ENCODE data around the gene GPR132.

DNA sequence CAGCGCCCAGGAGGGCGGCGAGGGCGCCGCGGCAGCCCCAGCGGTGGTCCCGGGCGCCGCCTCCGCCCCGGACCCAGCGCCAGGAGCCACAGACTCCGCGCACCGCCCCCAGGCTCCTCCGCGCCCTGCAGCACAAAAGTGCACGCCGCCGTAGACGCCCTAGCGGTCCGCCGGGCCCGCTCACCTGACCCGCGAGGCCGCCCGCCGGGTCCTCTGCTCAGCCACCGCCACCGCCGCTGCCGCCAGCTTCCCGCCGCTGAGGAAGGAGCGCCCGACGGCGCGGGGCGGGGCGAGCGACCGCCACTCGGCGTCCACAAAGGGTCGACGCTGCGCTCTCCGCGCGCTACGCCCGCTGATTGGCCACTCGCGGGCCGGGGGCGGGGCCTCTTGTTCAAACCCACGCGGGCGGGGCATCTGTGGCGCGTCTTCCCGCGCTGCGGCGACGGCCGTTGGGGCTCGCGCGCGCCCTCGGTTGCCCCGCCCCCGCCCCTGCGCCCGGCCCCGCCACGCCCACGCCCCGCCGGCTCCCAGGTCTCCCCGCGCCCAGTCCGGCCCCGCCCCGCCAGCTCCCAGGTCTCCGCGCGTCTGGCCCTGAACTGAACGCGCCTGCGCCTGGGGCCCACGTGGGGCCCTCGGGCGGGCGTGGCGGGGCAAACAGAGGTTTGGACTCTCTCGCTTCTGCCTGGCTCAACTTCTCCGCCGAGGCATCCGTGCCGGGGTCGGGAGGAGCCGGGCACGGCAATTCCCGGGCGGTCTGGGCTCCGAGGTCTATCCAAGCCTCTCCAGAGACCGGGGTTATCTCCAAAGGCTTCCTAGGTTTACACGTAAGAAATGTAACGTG is 44.2 kb downstream of the GPR132 start, which contains the start of gene CDCA4:
- TF ChIP-seq, protein P1, sequence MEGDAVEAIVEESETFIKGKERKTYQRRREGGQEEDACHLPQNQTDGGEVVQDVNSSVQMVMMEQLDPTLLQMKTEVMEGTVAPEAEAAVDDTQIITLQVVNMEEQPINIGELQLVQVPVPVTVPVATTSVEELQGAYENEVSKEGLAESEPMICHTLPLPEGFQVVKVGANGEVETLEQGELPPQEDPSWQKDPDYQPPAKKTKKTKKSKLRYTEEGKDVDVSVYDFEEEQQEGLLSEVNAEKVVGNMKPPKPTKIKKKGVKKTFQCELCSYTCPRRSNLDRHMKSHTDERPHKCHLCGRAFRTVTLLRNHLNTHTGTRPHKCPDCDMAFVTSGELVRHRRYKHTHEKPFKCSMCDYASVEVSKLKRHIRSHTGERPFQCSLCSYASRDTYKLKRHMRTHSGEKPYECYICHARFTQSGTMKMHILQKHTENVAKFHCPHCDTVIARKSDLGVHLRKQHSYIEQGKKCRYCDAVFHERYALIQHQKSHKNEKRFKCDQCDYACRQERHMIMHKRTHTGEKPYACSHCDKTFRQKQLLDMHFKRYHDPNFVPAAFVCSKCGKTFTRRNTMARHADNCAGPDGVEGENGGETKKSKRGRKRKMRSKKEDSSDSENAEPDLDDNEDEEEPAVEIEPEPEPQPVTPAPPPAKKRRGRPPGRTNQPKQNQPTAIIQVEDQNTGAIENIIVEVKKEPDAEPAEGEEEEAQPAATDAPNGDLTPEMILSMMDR (conservative IDR thresholded peaks at IDR 0.05) = no peak
- no peak for TF ChIP-seq EZH2 (IDR thresholded peaks at IDR 0.05; ENCODE audit: low read depth)

Data from PC-9 (cell line).